ENCODE measurements around the gene STAB2. TPM values are rescaled to one million over a fixed set of nuclear protein-coding genes. Genes with fewer than 3 reads are reported as not detected.

Gene STAB2
- total and polyA plus RNA-seq, 2 donors (not counting 1 experiment from before 2014, with no cell fraction given) = not detected

DNA sequence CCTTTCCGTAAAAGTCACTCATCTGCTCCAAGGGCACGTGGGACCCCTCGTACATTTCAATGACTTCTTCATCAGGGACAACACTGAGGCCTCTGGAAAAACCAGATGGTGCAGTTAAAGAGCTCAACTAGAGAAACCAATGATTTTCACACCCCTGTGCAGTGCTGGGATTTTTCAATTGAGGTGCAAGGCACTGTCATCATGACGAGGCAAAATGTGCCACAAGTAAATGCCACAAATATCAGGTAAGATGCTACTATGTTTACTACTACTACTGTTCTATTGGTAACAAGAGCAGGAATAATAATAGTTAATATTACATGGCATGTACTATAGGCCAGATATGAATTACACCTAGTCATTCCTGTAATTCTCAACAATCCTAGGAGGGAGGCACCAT, 211.5 kb downstream of the STAB2 start:
- POLR2A ChIA-PET = no interaction called here
- Mint-ChIP-seq H3K9me3 (ENCODE audit: insufficient read depth) (no peaks in the 10 kb centered on the region), H3K4me1 (no peaks in the 10 kb centered on the region), H3K27ac (no peak overlapping the region), H3K27me3 (no peaks in the 10 kb centered on the region), H3K4me3 (no peak overlapping the region)
- no peak overlapping the region for H3K9ac ChIP-seq (ENCODE audit: low read length)
- TF ChIP-seq EZH2 (IDR thresholded peaks at IDR 0.05; ENCODE audit: borderline replicate concordance, insufficient read depth, low read depth, low read length, poor library complexity, severe bottlenecking) = no peak
- TF ChIP-seq, protein P1, sequence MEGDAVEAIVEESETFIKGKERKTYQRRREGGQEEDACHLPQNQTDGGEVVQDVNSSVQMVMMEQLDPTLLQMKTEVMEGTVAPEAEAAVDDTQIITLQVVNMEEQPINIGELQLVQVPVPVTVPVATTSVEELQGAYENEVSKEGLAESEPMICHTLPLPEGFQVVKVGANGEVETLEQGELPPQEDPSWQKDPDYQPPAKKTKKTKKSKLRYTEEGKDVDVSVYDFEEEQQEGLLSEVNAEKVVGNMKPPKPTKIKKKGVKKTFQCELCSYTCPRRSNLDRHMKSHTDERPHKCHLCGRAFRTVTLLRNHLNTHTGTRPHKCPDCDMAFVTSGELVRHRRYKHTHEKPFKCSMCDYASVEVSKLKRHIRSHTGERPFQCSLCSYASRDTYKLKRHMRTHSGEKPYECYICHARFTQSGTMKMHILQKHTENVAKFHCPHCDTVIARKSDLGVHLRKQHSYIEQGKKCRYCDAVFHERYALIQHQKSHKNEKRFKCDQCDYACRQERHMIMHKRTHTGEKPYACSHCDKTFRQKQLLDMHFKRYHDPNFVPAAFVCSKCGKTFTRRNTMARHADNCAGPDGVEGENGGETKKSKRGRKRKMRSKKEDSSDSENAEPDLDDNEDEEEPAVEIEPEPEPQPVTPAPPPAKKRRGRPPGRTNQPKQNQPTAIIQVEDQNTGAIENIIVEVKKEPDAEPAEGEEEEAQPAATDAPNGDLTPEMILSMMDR (IDR thresholded peaks at IDR 0.05) = no peak
- H4K20me1 ChIP-seq (ENCODE audit: control insufficient read depth, insufficient read depth, low read length, poor library complexity, severe bottlenecking) = no peaks in the 10 kb centered on the region
- H2AFZ ChIP-seq (ENCODE audit: insufficient read depth, low read depth, low read length, poor library complexity, severe bottlenecking) = no peak overlapping the region
- H3K79me2 ChIP-seq (ENCODE audit: control insufficient read depth, insufficient read depth, low read length) = no peaks in the 10 kb centered on the region
- H3K4me3 ChIP-seq (ENCODE audit: control extremely low read depth in 1 of 5, extremely low read depth in 1 of 5, insufficient read depth in 1 of 5, low read depth in 2 of 5, low read length in 4 of 5) = no peak overlapping the region
- H3K9me3 ChIP-seq (ENCODE audit: control extremely low read depth in 1 of 3, control insufficient read depth in 2 of 3, insufficient read depth in 1 of 3, low read length in 2 of 3) = peaks cover 0 to 6% (median 0%) of the 10 kb centered on the region in 3 donors
- no peaks in the 10 kb centered on the region for H3K4me1 ChIP-seq (ENCODE audit: control insufficient read depth in 2 of 2, insufficient read depth in 2 of 2, low read length in 2 of 2)
- no peak overlapping the region for H3K27ac ChIP-seq (ENCODE audit: low read length in 2 of 2)
- no peaks in the 10 kb centered on the region for H3K27me3 ChIP-seq (replicated peaks in 1 of 4; ENCODE audit: control extremely low read depth in 1 of 4, control insufficient read depth in 3 of 4, insufficient read depth in 4 of 4, low read length in 3 of 4)
- DNase-seq (no peak), ATAC-seq (ENCODE audit: low read depth) (no peak)
- CTCF ChIA-PET = no interaction called here
- no peak overlapping the region for H3K4me2 ChIP-seq (replicated peaks; ENCODE audit: low read depth, low read length, poor library complexity, severe bottlenecking)
- intact Hi-C loops (cut with micrococcal nuclease) = no loop called here
- H3K36me3 ChIP-seq (replicated peaks in 1 of 2; ENCODE audit: control extremely low read depth in 1 of 2, control insufficient read depth in 1 of 2, extremely low read depth in 1 of 2, insufficient read depth in 2 of 2, low read length in 1 of 2) = peaks cover 0 to 34% of the 10 kb centered on the region in 2 experiments
- 100% methylated on average over 2 of the region's 4 CpGs for WGBS (ENCODE audit: insufficient coverage)

DNA sequence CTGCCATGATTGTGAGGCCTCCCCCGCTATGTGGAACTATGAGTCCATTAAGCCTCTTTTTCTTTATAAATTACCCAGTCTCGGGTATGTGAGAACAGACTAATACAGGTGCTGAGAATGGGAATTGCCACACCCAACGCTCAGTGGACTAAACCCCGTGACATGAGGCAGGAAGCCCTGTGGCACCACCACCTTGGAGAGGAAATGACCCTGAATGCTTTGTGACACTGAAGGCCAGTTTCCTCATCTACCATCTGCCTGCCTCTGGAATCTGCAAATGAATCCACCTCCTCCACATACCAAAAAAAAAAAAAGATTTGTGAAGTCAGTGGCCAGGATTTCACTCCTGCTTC, 212.4 kb downstream of the STAB2 start:
- no peaks in the 10 kb centered on the region for H3K4me1 Mint-ChIP-seq
- intact Hi-C loops (cut with micrococcal nuclease) = no loop called here
- Histone ChIP-seq H2AFZ (ENCODE audit: insufficient read depth, low read depth, low read length, poor library complexity, severe bottlenecking) (no peak overlapping the region), H3K4me1 (ENCODE audit: control insufficient read depth in 2 of 2, insufficient read depth in 2 of 2, low read length in 2 of 2) (no peaks in the 10 kb centered on the region), H3K79me2 (ENCODE audit: control insufficient read depth, insufficient read depth, low read length) (no peaks in the 10 kb centered on the region), H3K27me3 (replicated peaks in 1 of 4; ENCODE audit: control extremely low read depth in 1 of 4, control insufficient read depth in 3 of 4, insufficient read depth in 4 of 4, low read length in 3 of 4) (no peaks in the 10 kb centered on the region), H4K20me1 (ENCODE audit: control insufficient read depth, insufficient read depth, low read length, poor library complexity, severe bottlenecking) (no peaks in the 10 kb centered on the region), H3K4me2 (replicated peaks; ENCODE audit: low read depth, low read length, poor library complexity, severe bottlenecking) (no peak overlapping the region), H3K36me3 (replicated peaks in 1 of 2; ENCODE audit: control extremely low read depth in 1 of 2, control insufficient read depth in 1 of 2, extremely low read depth in 1 of 2, insufficient read depth in 2 of 2, low read length in 1 of 2) (peaks cover 0 to 35% of the 10 kb centered on the region in 2 experiments), H3K27ac (ENCODE audit: low read length in 2 of 2) (no peak overlapping the region), H3K4me3 (ENCODE audit: control extremely low read depth in 1 of 5, extremely low read depth in 1 of 5, insufficient read depth in 1 of 5, low read depth in 2 of 5, low read length in 4 of 5) (no peak overlapping the region), H3K9me3 (ENCODE audit: control extremely low read depth in 1 of 3, control insufficient read depth in 2 of 3, insufficient read depth in 1 of 3, low read length in 2 of 3) (peaks cover 0 to 6% (median 0%) of the 10 kb centered on the region in 3 donors), H3K9ac (ENCODE audit: low read length) (no peak overlapping the region)
- H3K9me3 Mint-ChIP-seq (ENCODE audit: insufficient read depth) = no peaks in the 10 kb centered on the region
- no peaks in the 10 kb centered on the region for H3K27me3 Mint-ChIP-seq
- CTCF ChIA-PET = no interaction called here
- POLR2A ChIA-PET = no interaction called here
- WGBS (ENCODE audit: insufficient coverage) = 74% methylated on average over 2 of the region's 4 CpGs
- H3K4me3 Mint-ChIP-seq = no peak overlapping the region
- H3K27ac Mint-ChIP-seq = no peak overlapping the region
- ATAC-seq (ENCODE audit: low read depth) = no peak
- no peak for TF ChIP-seq EZH2 (IDR thresholded peaks at IDR 0.05; ENCODE audit: borderline replicate concordance, insufficient read depth, low read depth, low read length, poor library complexity, severe bottlenecking)
- TF ChIP-seq, protein P1 (IDR thresholded peaks at IDR 0.05) = no peak
- no peak for DNase-seq
